ENCODE data around the gene IL1B.

IL1B gene

DNA sequence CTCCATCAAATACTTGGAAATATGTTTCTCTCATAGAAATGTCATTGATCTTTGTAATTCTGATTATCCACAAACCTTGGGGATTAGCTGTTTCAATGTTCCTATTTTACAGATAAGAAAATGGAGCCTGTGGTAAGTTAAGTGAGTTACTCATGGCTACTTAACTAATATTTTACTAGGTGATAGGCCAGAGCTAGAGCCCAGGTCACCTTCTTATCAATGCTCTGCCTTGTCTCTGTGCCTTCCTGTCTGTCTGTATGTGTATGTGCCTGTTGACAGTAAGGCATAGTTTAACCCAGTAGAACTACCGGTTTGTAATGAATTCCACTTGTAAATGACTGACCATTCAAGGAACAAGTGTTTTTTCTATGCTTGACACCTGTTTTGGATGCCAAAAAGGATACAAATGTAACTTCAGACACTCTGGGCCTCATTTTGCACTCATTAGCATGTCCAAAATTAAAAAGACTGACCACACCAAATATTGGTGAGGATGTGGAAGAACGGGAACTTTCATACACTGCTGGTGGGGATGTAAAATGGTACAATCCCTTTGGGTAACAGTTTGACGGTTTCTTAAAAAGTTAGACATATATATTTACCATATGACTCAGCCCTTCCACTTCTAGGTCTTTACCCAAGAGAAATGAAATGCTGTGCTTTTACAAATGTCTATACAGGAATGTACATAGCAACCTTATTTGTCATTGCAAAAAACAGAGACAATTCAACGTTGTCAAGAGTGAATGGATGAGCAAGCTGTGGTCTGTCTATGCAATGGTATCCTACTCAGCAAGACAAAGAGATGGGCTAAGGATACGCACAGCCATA lies 32.7 kb downstream of the IL1B start:
- DNase-seq (ENCODE audit: low read depth), result peak; percentile 84

GRCh38 chr2:112800881-112801583 lies 35.5 kb downstream of the IL1B start:
- DNase-seq (ENCODE audit: low read depth), result no peak

DNA sequence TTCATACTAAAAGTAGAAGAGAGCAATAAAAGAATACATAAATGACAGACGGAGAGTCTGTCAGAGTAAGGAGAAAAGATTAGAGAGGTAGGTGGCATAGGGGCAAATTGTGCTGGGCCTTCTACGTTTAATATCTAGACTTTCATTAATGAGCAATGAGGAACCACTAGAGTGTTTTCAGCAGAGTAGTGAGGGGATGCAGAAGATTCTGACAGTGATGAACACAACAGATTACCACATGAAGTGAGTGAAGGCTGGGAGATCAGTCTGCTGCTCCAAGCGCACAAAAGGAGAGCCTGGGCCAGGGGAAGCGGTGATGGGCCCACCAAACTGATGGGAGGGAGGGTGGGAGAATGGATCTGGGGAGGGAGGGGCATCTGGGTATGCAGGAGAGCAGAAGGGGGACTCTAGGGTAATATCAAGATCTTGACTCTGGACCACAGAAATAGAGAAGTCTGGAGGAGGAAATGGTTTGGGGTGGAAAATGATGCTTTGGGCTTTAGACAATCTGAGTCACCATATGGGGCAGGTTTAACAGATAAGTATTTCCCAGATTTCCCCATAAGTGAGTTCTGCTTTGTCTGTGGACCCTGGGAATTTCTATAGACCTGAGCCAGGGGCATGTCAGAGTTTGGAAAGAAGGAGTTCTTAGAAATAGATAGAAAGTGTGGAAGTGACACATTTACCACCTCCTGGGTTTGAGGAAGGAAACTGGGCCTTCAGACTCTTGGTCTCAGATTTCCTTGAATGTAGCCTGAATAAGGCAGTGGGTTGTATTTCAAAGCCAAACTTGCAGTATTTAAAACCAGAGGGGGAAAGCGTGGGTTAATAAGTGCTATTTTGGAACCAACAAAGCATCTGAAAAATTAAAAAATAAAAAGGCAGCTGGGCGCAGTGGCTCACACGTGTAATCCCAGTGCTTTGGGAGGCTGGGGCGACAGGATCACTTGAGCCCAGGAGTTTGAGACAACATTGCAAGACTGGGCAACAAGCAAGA lies 37.3 kb downstream of the IL1B start:
- DNase-seq (ENCODE audit: low read depth), result peak; percentile 63

DNA sequence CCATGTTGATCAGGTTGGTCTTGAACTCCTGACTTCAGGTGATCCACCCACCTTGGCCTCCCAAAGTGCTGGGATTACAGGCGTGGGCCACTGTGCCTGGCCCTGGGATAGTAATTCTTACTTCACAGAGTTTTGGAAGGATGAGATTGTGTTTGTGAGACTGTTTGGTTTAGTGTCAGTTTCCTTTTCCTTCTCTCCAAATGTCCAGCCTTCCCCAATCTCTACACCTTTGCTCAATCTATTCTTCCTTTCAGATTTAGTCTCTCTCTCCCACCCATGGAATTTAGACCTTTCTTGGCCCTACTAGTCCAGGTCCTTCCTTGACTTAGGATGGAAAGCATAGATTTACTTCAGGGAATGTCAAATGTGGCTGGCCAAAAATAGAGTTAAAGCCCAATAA lies 40.1 kb downstream of the IL1B start:
- DNase-seq (ENCODE audit: low read depth), result no peak

DNA sequence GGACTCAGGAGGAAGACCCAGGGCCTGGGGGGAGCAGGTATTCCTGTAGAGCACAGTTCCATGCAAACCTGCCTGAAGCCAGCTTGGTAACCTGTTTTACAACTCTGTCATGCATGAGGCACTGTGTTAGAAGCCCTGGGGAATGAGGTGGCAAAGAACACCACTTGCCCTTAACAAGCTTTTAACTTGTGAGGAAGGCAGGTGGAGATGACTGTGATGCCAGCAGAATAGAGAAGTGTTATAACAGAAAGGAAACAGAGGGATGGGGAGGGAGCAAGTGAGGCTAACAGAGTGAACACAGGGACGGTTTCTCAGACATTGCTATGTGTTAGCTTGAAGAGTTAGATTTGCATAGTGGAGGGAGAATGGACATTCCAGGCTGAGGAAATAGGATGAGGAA lies 40.8 kb downstream of the IL1B start:
- DNase-seq (ENCODE audit: low read depth), result no peak

GRCh38 chr2:112794841-112795240 lies 41.7 kb downstream of the IL1B start:
- no peak for DNase-seq (ENCODE audit: low read depth)

DNA sequence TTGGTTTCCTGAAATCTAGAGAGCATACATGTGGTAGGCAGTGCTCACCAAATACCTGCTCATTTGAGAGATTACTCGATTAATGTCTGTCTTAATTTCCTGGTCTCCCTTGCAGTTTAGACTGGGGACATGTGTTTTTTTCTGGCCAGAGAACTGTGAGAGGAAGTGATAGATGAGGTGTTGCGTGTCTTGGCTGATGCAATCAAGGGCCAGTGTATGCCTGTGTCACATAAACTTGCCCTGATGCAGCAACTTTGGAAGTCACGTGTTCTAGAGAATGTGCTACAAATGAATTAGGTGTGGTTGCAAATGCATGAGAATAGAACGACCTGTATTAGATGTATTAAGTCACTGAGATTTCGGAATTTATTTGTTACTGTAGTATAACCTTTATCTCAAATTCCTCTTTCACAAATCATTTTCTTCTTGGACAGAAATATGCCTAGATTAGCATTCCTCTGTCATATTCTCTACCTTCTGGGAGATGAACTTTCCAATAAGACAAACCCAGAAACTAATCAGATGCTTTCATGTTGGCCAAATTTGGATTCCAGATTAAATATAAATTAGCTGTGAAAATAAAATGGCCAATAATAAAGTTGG lies 42.3 kb downstream of the IL1B start:
- DNase-seq (ENCODE audit: low read depth), result peak; percentile 92

DNA sequence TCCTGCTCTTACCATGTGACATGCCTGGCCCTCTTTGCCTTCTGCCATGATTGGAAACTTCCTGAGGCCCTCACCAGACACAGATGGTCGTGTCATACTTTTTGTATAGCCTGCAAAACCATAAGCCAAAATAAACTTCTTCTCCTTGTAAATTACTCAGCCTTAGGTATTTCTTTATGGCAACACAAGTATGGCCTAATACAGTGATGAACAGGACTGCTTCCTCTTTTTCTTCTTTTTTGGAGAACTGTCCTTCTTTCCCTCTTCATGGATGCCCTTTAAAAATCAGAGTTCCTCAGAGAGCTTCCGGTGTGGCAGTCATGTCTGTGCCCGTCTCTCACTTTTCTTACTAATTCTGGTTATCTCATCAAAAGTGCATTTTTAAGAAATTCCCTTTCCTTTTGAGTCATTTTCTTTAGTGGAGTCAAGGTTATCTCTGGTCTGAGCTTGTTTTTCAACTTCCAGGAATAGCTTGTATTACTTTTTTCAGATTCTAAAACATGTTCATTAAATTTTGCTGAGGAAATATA lies 43.1 kb downstream of the IL1B start:
- DNase-seq (ENCODE audit: low read depth), result peak; percentile 62

GRCh38 chr2:112792419-112792818 lies 44.2 kb downstream of the IL1B start:
- DNase-seq (ENCODE audit: low read depth), result no peak

- no peak for DNase-seq (ENCODE audit: low read depth)
Measured at GRCh38 chr2:112791693-112792230, 44.8 kb downstream of the IL1B start.

GRCh38 chr2:112791019-112791418 lies 45.6 kb downstream of the IL1B start:
- DNase-seq (ENCODE audit: low read depth), result no peak

DNA sequence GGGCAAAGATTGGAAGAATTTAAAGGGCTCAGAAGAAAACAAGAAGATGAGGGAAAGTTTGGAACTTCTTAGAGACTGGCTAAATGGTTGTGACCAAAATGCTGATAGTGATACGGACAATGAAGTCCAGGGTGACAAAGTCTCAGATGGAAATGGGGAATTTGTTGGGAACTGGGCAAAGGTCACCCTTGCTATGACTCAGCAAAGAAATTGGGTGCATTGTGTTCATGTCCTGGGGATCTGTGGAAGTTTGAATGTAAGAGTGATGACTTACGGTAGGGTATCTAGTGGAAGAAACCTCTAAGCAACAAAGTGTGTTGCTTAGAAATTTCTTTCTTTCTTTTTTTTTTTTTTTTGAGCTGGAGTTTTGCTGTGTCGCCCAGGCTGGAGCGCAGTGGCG lies 46.3 kb downstream of the IL1B start:
- DNase-seq (ENCODE audit: low read depth), result no peak

- no peak for DNase-seq (ENCODE audit: low read depth)
Measured at GRCh38 chr2:112789186-112789585, 47.4 kb downstream of the IL1B start.

DNA sequence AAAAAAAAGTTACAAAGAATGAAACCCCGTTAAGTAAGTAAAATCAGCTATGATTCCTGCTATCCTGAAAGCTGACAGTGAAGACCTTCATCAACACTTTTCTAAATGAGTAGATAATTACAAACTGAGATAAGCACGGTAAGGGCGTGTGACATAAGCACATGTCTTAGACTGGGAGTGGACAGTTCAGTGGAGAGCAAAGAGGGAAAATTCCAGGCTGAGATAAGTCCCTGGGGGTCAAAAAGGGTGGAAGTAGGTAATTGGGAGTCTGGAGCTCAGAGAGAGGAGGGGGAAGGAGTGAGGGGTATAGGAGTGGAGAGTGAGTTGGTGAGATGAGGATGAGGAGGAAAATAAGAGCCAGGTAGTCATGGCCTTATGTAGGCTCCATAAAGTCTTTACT lies 47.9 kb downstream of the IL1B start:
- no peak for DNase-seq (ENCODE audit: low read depth)

DNA sequence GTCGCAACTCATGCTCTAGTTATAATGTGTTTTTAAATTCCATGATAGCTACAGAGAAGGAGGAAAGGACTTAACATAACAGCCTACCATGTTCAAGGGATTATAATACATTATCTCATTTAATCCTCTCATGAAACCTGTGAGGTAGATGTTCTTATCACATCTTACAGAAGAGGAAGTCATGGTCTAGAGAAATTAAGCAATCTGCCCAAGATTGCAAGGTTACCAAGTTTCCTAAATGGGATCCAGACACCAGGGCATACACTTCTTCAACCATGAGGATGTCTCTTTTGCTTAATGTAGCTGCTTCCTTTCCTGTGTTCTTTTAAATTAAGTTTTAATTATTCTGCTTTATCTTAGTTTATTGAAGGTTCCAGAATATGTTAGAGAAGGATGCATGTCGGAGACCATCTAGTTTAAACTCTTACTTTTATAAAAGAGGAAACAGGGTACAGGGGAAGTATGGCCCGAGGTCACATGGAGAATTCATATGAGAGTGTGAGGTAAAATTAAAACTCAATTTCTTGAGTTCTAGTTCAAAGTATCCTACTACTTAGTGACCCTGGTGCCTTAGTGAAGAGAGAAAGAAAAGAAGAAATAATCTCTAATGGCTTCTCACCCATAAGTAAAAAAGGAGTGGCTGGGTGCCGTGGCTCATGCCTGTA lies 48.7 kb downstream of the IL1B start:
- no peak for DNase-seq (ENCODE audit: low read depth)

DNA sequence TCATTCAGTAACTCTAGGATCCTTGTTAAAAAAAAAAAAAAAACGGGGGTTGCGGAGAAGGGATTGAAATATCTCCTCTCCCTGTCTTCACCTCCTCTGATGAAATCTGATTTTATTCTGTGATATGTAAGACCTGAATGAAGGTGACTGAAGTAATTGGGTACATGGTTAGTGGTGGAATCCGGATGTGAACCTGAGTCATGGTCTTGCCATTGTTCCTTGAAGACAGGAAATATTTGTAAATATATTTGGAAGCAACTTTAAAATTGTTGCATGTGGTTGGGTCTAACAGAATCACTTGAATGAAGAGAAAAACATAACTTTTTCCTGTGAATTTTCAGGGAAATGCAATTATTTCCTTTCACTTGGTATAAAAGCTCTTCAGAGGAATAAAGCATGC lies 49.3 kb downstream of the IL1B start:
- no peak for DNase-seq (ENCODE audit: low read depth)

DNA sequence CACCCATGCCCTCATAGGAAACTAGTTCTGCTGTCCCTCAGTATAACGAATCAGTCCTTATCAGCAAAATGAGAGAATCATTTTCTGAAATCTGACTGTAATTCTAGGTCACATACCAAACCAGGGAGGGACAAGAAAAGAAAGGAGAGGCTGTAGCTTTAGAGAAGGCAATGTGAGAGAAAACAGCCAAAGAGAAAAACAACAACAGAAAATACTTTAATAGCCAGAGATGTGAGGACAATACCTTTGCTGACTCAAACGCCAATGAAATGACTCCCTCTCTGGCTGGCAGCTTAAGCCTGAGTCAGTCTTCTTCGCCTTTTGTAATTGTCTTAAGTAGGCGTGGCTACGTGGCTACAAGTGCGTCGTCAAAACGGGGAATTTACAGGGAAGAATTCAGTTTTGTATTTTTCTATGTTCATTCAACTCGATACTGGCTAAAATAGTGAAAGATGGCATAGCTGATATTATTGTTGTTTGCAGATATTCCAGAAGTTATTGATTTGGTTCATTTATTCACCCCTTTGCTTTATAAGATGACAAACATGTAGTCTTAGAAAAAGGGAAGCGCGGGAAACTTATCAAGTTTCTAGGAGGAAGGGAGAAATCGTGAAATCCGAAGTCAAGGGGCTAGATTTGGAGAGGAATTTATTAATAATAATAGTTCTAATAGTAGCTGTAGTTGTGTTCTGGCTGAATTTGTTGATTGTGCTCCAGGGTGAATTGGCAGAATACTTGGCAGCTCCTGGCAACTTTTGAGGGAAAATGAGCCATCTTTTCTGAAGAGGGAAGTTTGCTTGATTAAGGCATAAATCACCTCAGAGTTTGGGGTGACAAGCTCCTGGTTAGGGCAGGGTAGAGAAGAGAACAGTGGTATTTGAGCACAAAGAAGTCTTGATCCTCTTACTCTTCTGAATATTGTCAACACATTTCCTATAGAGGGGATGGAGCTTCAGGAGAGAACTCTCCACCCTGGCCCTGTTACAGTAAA lies 52.1 kb downstream of the IL1B start, which contains the start of gene IL1A:
TSS of gene IL1A (minus strand) at position 295 of the 991 bp plus-strand sequence. CDS start 723 bp downstream, outside the sequence.
- DNase-seq (ENCODE audit: low read depth), result peak; percentile 80

DNA sequence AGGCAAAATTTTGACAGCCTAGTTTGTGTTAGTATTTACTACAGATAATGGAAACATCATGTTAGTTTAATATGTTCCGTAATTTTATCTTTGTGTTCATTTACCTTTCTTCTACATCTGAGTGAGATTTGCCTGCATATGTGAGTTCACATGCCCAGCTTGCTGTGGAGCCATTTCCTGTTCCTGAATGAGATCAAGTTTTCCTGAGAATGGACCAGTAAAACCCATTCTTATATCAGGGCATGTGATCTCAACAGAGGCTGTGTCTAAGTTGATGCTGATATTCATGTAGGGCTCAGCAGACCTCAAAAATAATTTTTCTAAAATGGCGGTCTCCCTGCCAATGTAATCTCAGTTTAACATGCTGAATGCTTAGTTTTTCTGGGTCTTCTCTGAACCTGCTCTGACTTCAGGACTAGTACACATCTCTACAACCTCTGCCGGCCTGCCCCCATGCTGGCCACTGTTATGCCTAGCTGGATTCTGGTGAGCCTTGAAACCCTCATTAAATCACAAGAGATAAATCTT lies 53.3 kb downstream of the IL1B start:
- DNase-seq (ENCODE audit: low read depth), result no peak

DNA sequence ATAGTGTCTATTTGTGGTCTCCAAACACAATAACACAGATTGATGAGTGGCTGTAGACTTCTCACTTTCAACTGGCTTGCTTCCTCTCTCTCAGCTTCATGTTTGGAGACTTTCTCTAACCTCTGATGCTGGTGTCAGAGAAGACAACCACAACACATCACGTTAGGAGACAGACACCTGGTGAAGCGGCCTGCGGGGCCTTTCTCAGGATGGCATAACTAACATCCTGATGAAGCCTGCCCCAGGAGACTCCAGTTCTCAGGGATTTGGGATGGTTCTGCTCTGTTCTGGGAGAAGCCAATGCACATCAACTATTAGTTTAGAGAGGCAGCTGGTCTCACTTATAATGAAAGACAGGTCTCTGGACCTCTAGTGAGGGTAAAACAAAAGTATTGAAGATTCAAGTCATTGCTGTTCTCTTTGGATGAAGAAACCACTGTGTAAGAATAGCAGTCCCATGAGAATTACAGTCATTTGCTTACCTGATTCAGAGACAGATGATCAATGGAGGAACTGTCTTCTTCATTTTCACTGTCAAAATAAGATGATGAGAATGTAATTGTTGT lies 54.3 kb downstream of the IL1B start:
- no peak for DNase-seq (ENCODE audit: low read depth)
